ENCODE measurements around the gene GRAMD2A. TPM values are rescaled to one million over a fixed set of nuclear protein-coding genes. Genes with fewer than 3 reads are reported as not detected.

Gene GRAMD2A
- total and polyA plus RNA-seq, 7 donors = 0.16 to 4.3 (median 1.6) TPM; not detected in 1

DNA sequence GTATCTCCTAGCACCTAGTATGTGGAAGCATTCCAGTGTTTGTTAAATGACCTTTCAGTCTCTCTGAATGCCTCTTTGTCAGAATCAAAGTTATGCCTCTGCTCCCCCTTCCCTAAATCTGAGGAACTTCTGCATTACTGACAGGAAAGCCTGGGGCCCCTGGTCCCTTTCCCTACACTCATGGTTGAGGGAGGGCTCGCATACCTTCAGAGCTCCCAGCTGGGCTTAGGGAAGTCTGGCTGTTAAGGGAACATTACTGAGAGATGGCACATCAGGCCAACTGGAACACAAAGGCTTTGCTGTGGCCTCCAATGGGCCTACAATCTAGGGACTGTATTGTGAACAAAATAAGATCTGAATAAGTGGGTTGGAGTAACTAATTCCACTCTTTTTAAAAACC is 23.1 kb upstream of the GRAMD2A start:
- intact Hi-C loops (cut with DNase I) = no loop called here
- no peaks in the 10 kb centered on the region for H3K27me3 ChIP-seq
- no peak for DNase-seq
- H3K4me3 ChIP-seq = no peak overlapping the region
- WGBS, 2 donors = 64 to 90% methylated on average over 1 of the region's 1 CpG
- peaks cover 0 to 21% (median 13%) of the 10 kb centered on the region in 4 donors for H3K4me1 ChIP-seq
- no peak overlapping the region for H3K27ac ChIP-seq
- no peaks in the 10 kb centered on the region for H3K9me3 ChIP-seq
- TF ChIP-seq EP300 (IDR thresholded peaks at IDR 0.05) = no peak
- no peak for TF ChIP-seq CTCF (IDR thresholded peaks at IDR 0.05)
- no peak for TF ChIP-seq POLR2AphosphoS5 (IDR thresholded peaks at IDR 0.05)
- no peak for TF ChIP-seq POLR2A (IDR thresholded peaks at IDR 0.05)
- H3K36me3 ChIP-seq = peaks cover 15 to 35% (median 30%) of the 10 kb centered on the region in 4 donors

GRCh38 chr15:72217216-72217615 is 19.6 kb upstream of the GRAMD2A start:
- H3K4me3 ChIP-seq = no peak overlapping the region
- TF ChIP-seq CTCF (IDR thresholded peaks at IDR 0.05) (no peak), POLR2AphosphoS5 (IDR thresholded peaks at IDR 0.05) (no peak), POLR2A (IDR thresholded peaks at IDR 0.05) (no peak), EP300 (IDR thresholded peaks at IDR 0.05) (no peak)
- DNase-seq = no peak
- intact Hi-C loops (cut with DNase I) = no loop called here
- H3K9me3 ChIP-seq = no peaks in the 10 kb centered on the region
- H3K27me3 ChIP-seq = no peaks in the 10 kb centered on the region
- H3K27ac ChIP-seq = no peak overlapping the region
- peaks cover 0 to 9% (median 4%) of the 10 kb centered on the region in 4 donors for H3K4me1 ChIP-seq
- 88 to 92% methylated on average over 4 of the region's 4 CpGs for WGBS, 2 donors
- H3K36me3 ChIP-seq = peaks cover 22 to 69% (median 46%) of the 10 kb centered on the region in 4 donors

GRCh38 chr15:72216079-72216478 is 18.5 kb upstream of the GRAMD2A start:
- DNase-seq = no peak
- H3K9me3 ChIP-seq = no peaks in the 10 kb centered on the region
- H3K27ac ChIP-seq = no peak overlapping the region
- H3K36me3 ChIP-seq = peaks cover 22 to 80% (median 56%) of the 10 kb centered on the region in 4 donors
- intact Hi-C loops (cut with DNase I) = no loop called here
- 67 to 89% methylated on average over 1 of the region's 1 CpG for WGBS, 2 donors
- H3K4me3 ChIP-seq = no peak overlapping the region
- TF ChIP-seq CTCF (IDR thresholded peaks at IDR 0.05) (no peak), EP300 (IDR thresholded peaks at IDR 0.05) (no peak), POLR2A (IDR thresholded peaks at IDR 0.05) (no peak), POLR2AphosphoS5 (IDR thresholded peaks at IDR 0.05) (no peak)
- peaks cover 0 to 6% (median 0%) of the 10 kb centered on the region in 4 donors for H3K4me1 ChIP-seq
- H3K27me3 ChIP-seq = no peaks in the 10 kb centered on the region

DNA sequence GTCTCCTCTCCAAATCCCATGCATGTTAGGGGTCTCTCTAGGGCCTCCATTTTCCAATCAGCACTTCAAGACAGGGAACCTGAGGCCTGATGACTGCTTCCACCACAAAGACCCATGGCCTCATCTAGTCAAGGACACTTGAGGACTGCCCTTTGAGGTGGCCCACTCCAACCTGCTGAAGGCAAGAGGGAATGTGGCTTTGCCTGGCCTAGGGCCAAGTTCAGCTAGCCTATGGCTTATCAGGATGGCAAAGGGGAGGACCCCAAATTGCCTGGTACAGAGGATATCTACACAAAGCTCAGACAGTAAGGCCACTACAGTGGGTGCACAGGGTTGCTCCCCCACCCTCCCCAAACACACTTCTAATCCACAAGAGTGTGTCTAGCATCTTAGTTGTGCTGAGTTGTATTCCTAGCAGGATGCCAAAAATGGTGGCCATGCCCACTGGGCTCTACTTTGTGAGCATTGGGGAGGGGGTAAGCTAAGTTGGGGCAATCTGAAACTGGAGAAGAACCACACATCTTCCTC is 10.0 kb upstream of the GRAMD2A start:
- intact Hi-C loops (cut with DNase I) = no loop called here

DNA sequence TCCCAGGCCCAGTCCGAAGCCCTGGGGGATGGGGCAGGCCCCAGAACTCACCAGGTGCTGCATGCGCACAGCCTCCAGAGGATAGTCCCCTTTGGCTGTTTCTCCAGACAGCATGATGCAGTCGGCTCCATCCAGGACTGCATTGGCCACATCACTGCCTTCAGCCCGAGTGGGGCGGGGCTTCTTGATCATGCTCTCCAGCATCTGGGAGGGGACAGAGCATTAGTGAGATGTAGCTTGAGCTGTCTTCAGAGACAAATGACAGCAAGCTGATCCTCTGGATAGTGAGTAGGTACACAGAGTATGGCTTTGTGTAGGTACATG is 9.1 kb upstream of the GRAMD2A start:
- 91 to 95% methylated on average over 5 of the region's 5 CpGs for WGBS, 2 donors
- DNase-seq = no peak
- peaks cover 0 to 17% (median 13%) of the 10 kb centered on the region in 4 donors for H3K4me1 ChIP-seq
- no peak overlapping the region for H3K4me3 ChIP-seq
- intact Hi-C loops (cut with DNase I) = no loop called here
- H3K9me3 ChIP-seq = no peaks in the 10 kb centered on the region
- H3K27ac ChIP-seq = no peak overlapping the region
- no peaks in the 10 kb centered on the region for H3K27me3 ChIP-seq
- TF ChIP-seq EP300 (IDR thresholded peaks at IDR 0.05) = no peak
- no peak for TF ChIP-seq CTCF (IDR thresholded peaks at IDR 0.05)
- no peak for TF ChIP-seq POLR2AphosphoS5 (IDR thresholded peaks at IDR 0.05)
- TF ChIP-seq POLR2A (IDR thresholded peaks at IDR 0.05) = no peak
- peaks cover 64 to 95% (median 84%) of the 10 kb centered on the region in 4 donors for H3K36me3 ChIP-seq

More for the DNA sequence above, 10.0 kb upstream of the GRAMD2A start:
- no peak for DNase-seq
- H3K36me3 ChIP-seq = peaks cover 55 to 95% (median 82%) of the 10 kb centered on the region in 4 donors
- no peak overlapping the region for H3K27ac ChIP-seq
- TF ChIP-seq EP300 (IDR thresholded peaks at IDR 0.05) (no peak), POLR2A (IDR thresholded peaks at IDR 0.05) (no peak)
- no peak overlapping the region for H3K4me3 ChIP-seq
- H3K9me3 ChIP-seq = no peaks in the 10 kb centered on the region
- peaks cover 0 to 17% (median 13%) of the 10 kb centered on the region in 4 donors for H3K4me1 ChIP-seq
- no peaks in the 10 kb centered on the region for H3K27me3 ChIP-seq
